ENCODE measurements around the gene LGALS7B. TPM values are rescaled to one million over a fixed set of nuclear protein-coding genes. Genes with fewer than 3 reads are reported as not detected.
"Not testable (repeated sequence)": the region's sequence is repeated elsewhere in the genome, so short reads cannot be mapped to it uniquely, and the experiment has no call there.

The LGALS7B gene
- total RNA-seq, 2 experiments from 2014 or later: not detected

DNA sequence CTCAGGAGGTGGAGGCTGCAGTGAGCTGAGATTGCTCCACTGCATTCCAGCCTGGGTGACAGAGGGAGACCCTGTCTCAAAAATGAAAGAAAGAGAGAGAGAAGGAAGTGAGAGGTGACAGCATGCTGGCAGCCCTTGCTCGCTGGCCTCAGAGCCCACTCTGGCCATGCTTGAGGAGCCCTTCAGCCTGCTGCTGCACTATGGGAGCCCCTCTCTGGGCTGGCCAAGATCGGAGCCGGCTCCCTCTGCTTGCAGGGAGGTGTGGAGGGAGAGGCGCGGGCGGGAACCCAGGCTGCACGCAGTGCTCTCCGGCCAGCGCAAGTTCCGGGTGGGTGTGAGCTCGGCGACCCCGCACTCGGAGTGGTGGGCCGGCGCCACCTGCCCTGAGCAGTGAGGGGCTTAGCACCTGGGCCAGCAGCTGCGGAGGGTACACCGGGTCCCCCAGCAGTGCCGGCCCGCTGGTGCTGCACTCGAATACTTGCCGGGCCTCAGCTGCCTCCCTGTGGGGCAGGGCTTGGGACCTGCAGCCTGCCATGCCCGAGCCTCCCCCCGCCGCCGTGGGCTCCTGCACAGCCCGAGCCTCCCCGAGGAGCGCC is 32.3 kb downstream of the LGALS7B start:
- H3K27me3 Mint-ChIP-seq (ENCODE audit: low read depth); H3K9me3 Mint-ChIP-seq; CTCF ChIA-PET; H3K4me3 Mint-ChIP-seq; DNase-seq; H3K4me1 Mint-ChIP-seq (ENCODE audit: low read depth); intact Hi-C loops (cut with micrococcal nuclease); H3K27ac Mint-ChIP-seq: not testable (repeated sequence)
- H3K36me3 Mint-ChIP-seq (ENCODE audit: low read depth): peaks cover 13% of the 10 kb centered on the region

DNA sequence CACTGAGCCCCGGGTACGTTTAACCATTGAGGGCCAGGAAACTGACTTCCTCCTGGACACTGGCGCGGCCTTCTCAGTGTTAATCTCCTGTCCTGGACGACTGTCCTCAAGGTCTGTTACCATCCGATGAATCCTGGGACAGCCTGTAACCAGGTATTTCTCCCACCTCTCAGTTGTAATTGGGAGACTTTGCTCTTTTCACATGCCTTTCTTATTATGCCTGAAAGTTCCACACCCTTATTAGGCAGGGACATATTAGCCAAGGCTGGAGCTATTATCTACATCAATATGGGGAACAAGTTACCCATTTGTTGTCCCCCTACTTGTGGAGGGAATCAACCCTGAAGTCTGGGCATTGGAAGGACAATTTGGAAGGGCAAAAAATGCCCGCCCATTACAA is 36.9 kb downstream of the LGALS7B start:
- intact Hi-C loops (cut with micrococcal nuclease); CTCF ChIA-PET: not testable (repeated sequence)

DNA sequence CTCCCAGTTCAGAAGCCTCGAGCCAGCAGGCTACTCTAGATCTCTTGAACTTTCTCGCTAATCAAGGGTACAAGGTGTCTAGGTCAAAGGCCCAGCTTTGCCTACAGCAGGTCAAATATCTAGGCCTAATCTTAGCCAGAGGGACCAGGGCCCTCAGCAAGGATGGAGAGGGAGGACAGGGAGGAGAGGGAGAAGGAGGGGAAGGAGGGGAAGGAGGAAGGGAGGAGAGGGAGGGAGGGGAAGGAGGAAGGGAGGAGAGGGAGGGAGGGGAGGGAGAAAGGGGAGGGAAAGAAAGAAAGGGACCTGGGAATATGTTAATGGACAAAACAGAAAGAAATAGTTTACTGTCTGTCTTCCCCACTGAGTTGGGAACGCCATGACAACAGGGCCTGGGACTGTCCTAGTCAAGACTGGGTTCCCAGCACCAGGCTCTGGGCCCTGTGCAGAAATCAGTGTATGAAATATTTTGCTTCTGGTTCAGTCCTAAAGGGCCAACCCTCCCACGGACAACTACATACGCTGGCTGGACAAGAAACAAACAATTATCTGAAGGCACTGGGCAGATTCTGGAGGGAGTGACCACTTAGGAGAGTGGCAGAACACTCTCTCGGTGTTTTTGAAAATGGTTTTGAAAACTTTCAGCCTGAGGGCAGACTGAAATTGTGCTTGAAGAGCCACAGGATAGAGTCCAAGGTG is 38.0 kb downstream of the LGALS7B start:
- H3K4me1 Mint-ChIP-seq (ENCODE audit: low read depth): peaks cover 28% of the 10 kb centered on the region
- CTCF ChIA-PET: no interaction called here

More for the DNA sequence above, 36.9 kb downstream of the LGALS7B start:
- H3K9me3 Mint-ChIP-seq; H3K27ac Mint-ChIP-seq; DNase-seq; H3K27me3 Mint-ChIP-seq (ENCODE audit: low read depth); H3K4me3 Mint-ChIP-seq: not testable (repeated sequence)
- H3K4me1 Mint-ChIP-seq (ENCODE audit: low read depth): peaks cover 21% of the 10 kb centered on the region
- H3K36me3 Mint-ChIP-seq (ENCODE audit: low read depth): peaks cover 28% of the 10 kb centered on the region

GRCh38 chr19:38829203-38829602 is 40.2 kb downstream of the LGALS7B start:
- H3K27me3 Mint-ChIP-seq (ENCODE audit: low read depth); H3K9me3 Mint-ChIP-seq; CTCF ChIA-PET; H3K27ac Mint-ChIP-seq; DNase-seq; intact Hi-C loops (cut with micrococcal nuclease); H3K4me3 Mint-ChIP-seq: not testable (repeated sequence)
- Mint-ChIP-seq H3K36me3 (ENCODE audit: low read depth) (peaks cover 21% of the 10 kb centered on the region), H3K4me1 (ENCODE audit: low read depth) (peaks cover 34% of the 10 kb centered on the region)

More for the DNA sequence above, 38.0 kb downstream of the LGALS7B start:
- Mint-ChIP-seq H3K27me3 (ENCODE audit: low read depth) (no peaks in the 10 kb centered on the region), H3K27ac (no peak overlapping the region), H3K9me3 (no peaks in the 10 kb centered on the region), H3K4me3 (no peak overlapping the region), H3K36me3 (ENCODE audit: low read depth) (peaks cover 31% of the 10 kb centered on the region)
- DNase-seq: no peak
- intact Hi-C loops (cut with micrococcal nuclease): no loop called here

- CTCF ChIA-PET: interaction anchor here (0.6 kb wide), 1 partner anchor 122 kb away, joined by 5 read pairs; no protein-coding TSS in a partner anchor
- no peak for DNase-seq
- intact Hi-C loops (cut with micrococcal nuclease): loop anchor here (2.0 to 10.0 kb wide), 5 partner anchors 41 to 515 kb away; partner anchors contain the start of genes FAM98C, KCNK6 and YIF1B
- Mint-ChIP-seq H3K36me3 (ENCODE audit: low read depth) (peaks cover 19% of the 10 kb centered on the region), H3K27me3 (ENCODE audit: low read depth) (no peaks in the 10 kb centered on the region), H3K4me3 (peak overlapping the region; percentile 79), H3K9me3 (no peaks in the 10 kb centered on the region), H3K27ac (no peak overlapping the region), H3K4me1 (ENCODE audit: low read depth) (peaks cover 34% of the 10 kb centered on the region)
These were observed 41.2 kb downstream of the LGALS7B start for GRCh38 chr19:38830039-38830733.

DNA sequence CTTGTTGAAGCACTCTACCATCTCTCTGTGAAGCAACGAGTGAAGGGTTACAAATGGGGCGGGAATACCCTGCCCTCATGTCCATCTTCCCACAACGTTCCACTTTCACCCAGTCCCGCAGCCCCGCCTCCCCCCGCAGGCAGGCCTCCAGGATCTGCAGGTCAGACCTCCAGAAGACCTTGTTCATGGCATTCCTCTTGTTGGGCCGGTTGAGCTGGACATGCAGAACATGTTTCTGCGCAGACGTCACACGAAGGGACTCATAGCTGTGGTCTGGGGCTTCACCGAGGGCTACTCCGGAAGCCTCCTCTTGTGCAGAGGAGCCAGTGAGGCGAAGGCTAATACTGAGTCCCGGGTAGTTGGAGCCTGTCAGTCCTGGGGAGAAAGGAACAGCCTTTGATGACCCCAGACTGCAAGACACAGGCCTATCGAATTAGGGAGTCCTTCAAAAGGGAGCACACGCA is 42.2 kb downstream of the LGALS7B start:
- peak overlapping the region; percentile 94 for H3K27ac Mint-ChIP-seq
- peaks cover 34% of the 10 kb centered on the region for H3K4me1 Mint-ChIP-seq (ENCODE audit: low read depth)
- CTCF ChIA-PET: interaction anchor here (0.5 to 1.5 kb wide), 5 partner anchors 11 to 121 kb away, joined by 3 to 6 read pairs (median 4); no protein-coding TSS in a partner anchor
- H3K4me3 Mint-ChIP-seq: peak overlapping the region; percentile 79
- H3K36me3 Mint-ChIP-seq (ENCODE audit: low read depth): peaks cover 23% of the 10 kb centered on the region
- H3K27me3 Mint-ChIP-seq (ENCODE audit: low read depth): no peaks in the 10 kb centered on the region
- peak; percentile 64 for DNase-seq
- no peaks in the 10 kb centered on the region for H3K9me3 Mint-ChIP-seq
- intact Hi-C loops (cut with micrococcal nuclease): loop anchor here (1.0 to 10.0 kb wide), 8 partner anchors 19 to 516 kb away; partner anchors contain the start of genes FAM98C, KCNK6, MRPS12 and NFKBIB

- Mint-ChIP-seq H3K9me3 (no peaks in the 10 kb centered on the region), H3K27ac (peak overlapping the region; percentile 13), H3K4me1 (ENCODE audit: low read depth) (peaks cover 32% of the 10 kb centered on the region), H3K4me3 (no peak overlapping the region), H3K36me3 (ENCODE audit: low read depth) (peaks cover 28% of the 10 kb centered on the region), H3K27me3 (ENCODE audit: low read depth) (no peaks in the 10 kb centered on the region)
- intact Hi-C loops (cut with micrococcal nuclease): loop anchor here (5.0 to 10.0 kb wide), 3 partner anchors 196 to 518 kb away; partner anchors contain the start of genes FAM98C, KCNK6 and YIF1B
- CTCF ChIA-PET: no interaction called here
- no peak for DNase-seq
These were observed 44.1 kb downstream of the LGALS7B start for GRCh38 chr19:38833092-38833425.

- Mint-ChIP-seq H3K27ac (peak overlapping the region; percentile 26), H3K9me3 (no peaks in the 10 kb centered on the region), H3K4me1 (ENCODE audit: low read depth) (peaks cover 39% of the 10 kb centered on the region), H3K36me3 (ENCODE audit: low read depth) (peaks cover 34% of the 10 kb centered on the region), H3K27me3 (ENCODE audit: low read depth) (no peaks in the 10 kb centered on the region), H3K4me3 (no peak overlapping the region)
- no peak for DNase-seq
- CTCF ChIA-PET: interaction anchor here (1.5 kb wide), 1 partner anchor 199 kb away, joined by 5 read pairs; no protein-coding TSS in a partner anchor
- intact Hi-C loops (cut with micrococcal nuclease): loop anchor here (5.0 to 10.0 kb wide), 3 partner anchors 197 to 519 kb away; partner anchors contain the start of genes FAM98C, KCNK6 and YIF1B
These were observed 45.1 kb downstream of the LGALS7B start for GRCh38 chr19:38834104-38834490.

GRCh38 chr19:38834590-38834989 is 45.6 kb downstream of the LGALS7B start:
- Mint-ChIP-seq H3K4me3 (no peak overlapping the region), H3K4me1 (ENCODE audit: low read depth) (peaks cover 44% of the 10 kb centered on the region), H3K36me3 (ENCODE audit: low read depth) (peaks cover 35% of the 10 kb centered on the region), H3K9me3 (no peaks in the 10 kb centered on the region), H3K27me3 (ENCODE audit: low read depth) (no peaks in the 10 kb centered on the region), H3K27ac (peak overlapping the region; percentile 73)
- CTCF ChIA-PET: interaction anchor here (0.8 to 1.5 kb wide), 2 partner anchors 198 to 199 kb away, joined by 3 to 5 read pairs; no protein-coding TSS in a partner anchor
- intact Hi-C loops (cut with micrococcal nuclease): loop anchor here (5.0 to 10.0 kb wide), 3 partner anchors 197 to 520 kb away; partner anchors contain the start of genes FAM98C, KCNK6 and YIF1B
- DNase-seq: no peak

- Mint-ChIP-seq H3K36me3 (ENCODE audit: low read depth) (peaks cover 42% of the 10 kb centered on the region), H3K27me3 (ENCODE audit: low read depth) (no peaks in the 10 kb centered on the region), H3K4me1 (ENCODE audit: low read depth) (peaks cover 46% of the 10 kb centered on the region), H3K9me3 (no peaks in the 10 kb centered on the region), H3K27ac (peak overlapping the region; percentile 76), H3K4me3 (no peak overlapping the region)
- DNase-seq: no peak
- CTCF ChIA-PET: no interaction called here
- intact Hi-C loops (cut with micrococcal nuclease): loop anchor here (10.0 kb wide), 2 partner anchors 432 to 522 kb away; partner anchors contain the start of genes FAM98C, KCNK6 and YIF1B
These were observed 47.4 kb downstream of the LGALS7B start for GRCh38 chr19:38836159-38836982.

DNA sequence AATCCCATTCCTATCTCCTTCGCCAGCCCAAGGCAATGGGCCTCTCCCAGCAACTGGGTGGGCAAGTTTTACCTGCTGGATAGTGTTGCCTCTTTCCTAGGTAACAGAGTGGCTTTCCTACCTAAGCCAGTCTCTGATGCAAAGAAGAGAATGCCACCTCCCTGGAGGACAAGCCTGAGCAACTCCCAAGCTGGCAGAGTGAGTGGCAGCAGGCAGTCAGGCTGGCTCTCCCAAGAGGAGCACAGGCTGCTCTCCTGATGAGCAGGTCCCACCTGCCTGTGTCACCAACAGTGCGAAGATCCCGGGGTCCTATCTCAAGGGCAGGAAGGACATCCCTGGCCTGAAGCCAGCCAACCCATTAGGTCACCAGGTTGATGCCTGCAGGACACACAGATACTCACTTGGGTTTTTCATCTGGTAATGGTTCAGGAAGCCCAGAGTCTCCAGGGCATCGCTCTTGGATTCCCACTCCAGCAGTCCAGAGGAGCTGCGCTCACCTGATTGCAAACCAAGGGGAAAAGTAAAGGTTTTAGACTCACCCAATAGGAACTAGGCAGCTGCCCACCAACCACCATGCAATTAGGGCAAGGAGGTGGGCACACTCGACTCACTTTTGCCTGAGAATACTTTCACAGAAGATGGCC is 48.1 kb downstream of the LGALS7B start:
- intact Hi-C loops (cut with micrococcal nuclease): loop anchor here (10.0 kb wide), 2 partner anchors 432 to 522 kb away; partner anchors contain the start of genes FAM98C, KCNK6 and YIF1B

More for the DNA sequence above, 48.1 kb downstream of the LGALS7B start:
- H3K9me3 Mint-ChIP-seq: no peaks in the 10 kb centered on the region
- H3K27ac Mint-ChIP-seq: peak overlapping the region; percentile 76
- H3K36me3 Mint-ChIP-seq (ENCODE audit: low read depth): peaks cover 48% of the 10 kb centered on the region
- H3K27me3 Mint-ChIP-seq (ENCODE audit: low read depth): no peaks in the 10 kb centered on the region
- CTCF ChIA-PET: no interaction called here
- DNase-seq: no peak
- no peak overlapping the region for H3K4me3 Mint-ChIP-seq
- H3K4me1 Mint-ChIP-seq (ENCODE audit: low read depth): peaks cover 49% of the 10 kb centered on the region

All from activated naive CD4-positive, alpha-beta T cell treated with anti-CD3 and anti-CD28 coated beads for 36 hours (primary cell).